MM.1S (cell line): ENCODE measurements around the gene SETD2.

Source experiments
- EZH2 ChIP-seq: fragments of 300-600 bp; sonication (generic); optimal IDR thresholded peaks from 2 replicates; pipeline ENCODE3; 2017; ENCODE audit warnings: low read depth, mild to moderate bottlenecking, antibody characterized with exemption, low read length, mixed read lengths
- EZH2phosphoT487 ChIP-seq: fragments of 300-600 bp; sonication (generic); IDR thresholded peaks from 2 replicates; pipeline ENCODE4 v1.6.1; 2018; ENCODE audit warnings: antibody characterized with exemption, low read length
- TF ChIP-seq, protein P1 (sequence below): fragments of 300-600 bp; sonication (generic); IDR thresholded peaks from 2 replicates; pipeline ENCODE4 v1.5.1; 2016; ENCODE audit warnings: antibody characterized with exemption, low read length, mixed read lengths

DNA sequence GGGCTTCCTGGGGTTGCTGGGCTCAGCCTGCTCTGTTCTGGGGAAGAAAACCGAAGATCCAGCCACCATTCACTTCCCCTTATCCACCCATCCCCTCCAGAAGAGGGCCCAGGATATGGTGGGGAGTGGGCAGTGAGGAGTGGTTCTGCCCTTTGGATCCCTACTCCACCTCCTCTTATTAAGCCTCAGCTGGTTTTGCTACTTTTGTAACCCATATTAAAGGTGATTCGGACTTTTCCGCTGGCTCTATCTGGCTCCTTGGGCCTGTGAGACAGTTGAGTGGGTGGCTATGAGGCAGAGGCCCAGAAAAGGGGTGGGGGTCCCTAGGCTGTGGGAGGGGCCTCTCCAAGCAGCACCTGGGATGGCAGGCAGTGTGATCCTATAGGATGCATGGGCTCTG is 150.7 kb downstream of the SETD2 start:
- TF ChIP-seq, protein P1, sequence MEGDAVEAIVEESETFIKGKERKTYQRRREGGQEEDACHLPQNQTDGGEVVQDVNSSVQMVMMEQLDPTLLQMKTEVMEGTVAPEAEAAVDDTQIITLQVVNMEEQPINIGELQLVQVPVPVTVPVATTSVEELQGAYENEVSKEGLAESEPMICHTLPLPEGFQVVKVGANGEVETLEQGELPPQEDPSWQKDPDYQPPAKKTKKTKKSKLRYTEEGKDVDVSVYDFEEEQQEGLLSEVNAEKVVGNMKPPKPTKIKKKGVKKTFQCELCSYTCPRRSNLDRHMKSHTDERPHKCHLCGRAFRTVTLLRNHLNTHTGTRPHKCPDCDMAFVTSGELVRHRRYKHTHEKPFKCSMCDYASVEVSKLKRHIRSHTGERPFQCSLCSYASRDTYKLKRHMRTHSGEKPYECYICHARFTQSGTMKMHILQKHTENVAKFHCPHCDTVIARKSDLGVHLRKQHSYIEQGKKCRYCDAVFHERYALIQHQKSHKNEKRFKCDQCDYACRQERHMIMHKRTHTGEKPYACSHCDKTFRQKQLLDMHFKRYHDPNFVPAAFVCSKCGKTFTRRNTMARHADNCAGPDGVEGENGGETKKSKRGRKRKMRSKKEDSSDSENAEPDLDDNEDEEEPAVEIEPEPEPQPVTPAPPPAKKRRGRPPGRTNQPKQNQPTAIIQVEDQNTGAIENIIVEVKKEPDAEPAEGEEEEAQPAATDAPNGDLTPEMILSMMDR = no peak
- TF ChIP-seq EZH2phosphoT487 (no peak), EZH2 (no peak)
